GM19452 (cell line): ENCODE data around the gene UQCC2.

Experiments used
- ATAC-seq: cut with Tn5 transposase; IDR thresholded peaks from one replicate; pipeline ENCODE4 v1.9.1; 2021; ENCODE audit not compliant: unreplicated experiment

UQCC2 gene

GRCh38 chr6:33725891-33726673, 14.6 kb upstream of the UQCC2 start:
- no peak for ATAC-seq

- ATAC-seq, result no peak
These were observed 13.7 kb upstream of the UQCC2 start for GRCh38 chr6:33725222-33725621.

- no peak for ATAC-seq
These were observed 12.9 kb upstream of the UQCC2 start for GRCh38 chr6:33724102-33725023.

- ATAC-seq, result no peak
These were observed 12.0 kb upstream of the UQCC2 start for GRCh38 chr6:33723371-33724085.

GRCh38 chr6:33722103-33722623, 10.7 kb upstream of the UQCC2 start:
- ATAC-seq, result no peak

GRCh38 chr6:33721508-33721907, 10.0 kb upstream of the UQCC2 start:
- ATAC-seq, result no peak

- no peak for ATAC-seq
These were observed 9.5 kb upstream of the UQCC2 start for GRCh38 chr6:33720998-33721397.

- ATAC-seq, result no peak
These were observed 8.0 kb upstream of the UQCC2 start for GRCh38 chr6:33719326-33719987.

GRCh38 chr6:33718713-33719112, 7.2 kb upstream of the UQCC2 start:
- no peak for ATAC-seq

GRCh38 chr6:33717934-33718455, 6.5 kb upstream of the UQCC2 start:
- no peak for ATAC-seq

- no peak for ATAC-seq
These were observed 5.6 kb upstream of the UQCC2 start for GRCh38 chr6:33716890-33717632.

GRCh38 chr6:33716379-33716778, 4.9 kb upstream of the UQCC2 start:
- ATAC-seq, result no peak

- ATAC-seq, result no peak
These were observed 3.0 kb upstream of the UQCC2 start for GRCh38 chr6:33714385-33715040.

- no peak for ATAC-seq
These were observed 2.3 kb upstream of the UQCC2 start for GRCh38 chr6:33713786-33714185.

GRCh38 chr6:33712914-33713313, 1.4 kb upstream of the UQCC2 start:
- ATAC-seq, result no peak

GRCh38 chr6:33710296-33711121, 991 bp downstream of the UQCC2 start:
- ATAC-seq, result no peak

- no peak for ATAC-seq
These were observed 1.8 kb downstream of the UQCC2 start for GRCh38 chr6:33709605-33710295.
